A673 (cell line): ENCODE measurements around the gene CRADD. TPM values are rescaled to one million over a fixed set of nuclear protein-coding genes. Genes with fewer than 3 reads are reported as not detected.

Experiments used
- BruUV-seq: library from RNA; stranded (reverse); fragments of 400-500 nt; replicated peaks from 2 replicates; lab custom pipeline; 2021; lab: Mats Ljungman, UMichigan
- CTCF ChIA-PET: fragments of 300-600 bp; sonication (Branson Sonifier 250); formaldehyde crosslinking; loops from one replicate; lab custom pipeline; 2022; ENCODE audit warnings: antibody characterized with exemption; lab: Charles Lee
- POLR2A ChIA-PET: fragments of 300-600 bp; sonication (Branson Sonifier 250); formaldehyde crosslinking; loops from one replicate; lab custom pipeline; 2022; ENCODE audit warnings: antibody characterized with exemption; ENCODE audit not compliant: low non-redundant PET; lab: Charles Lee
- DNase-seq: peaks from one replicate; pipeline ENCODE4 v3.0.0-alpha.2; 2015; ENCODE audit warnings: low spot score
- H3K27ac ChIP-seq: fragments of 200-600 bp; sonication (generic); 2 replicates; pipeline ENCODE4 v1.5.1; 2016; ENCODE audit warnings: mixed run types, low read depth, mild to moderate bottlenecking, mixed read lengths, antibody characterized with exemption, low read length; ENCODE audit not compliant: poor library complexity, severe bottlenecking
- H3K27me3 ChIP-seq: fragments of 200-600 bp; sonication (generic); replicated peaks from 2 replicates; pipeline ENCODE4 v1.6.1; 2017; ENCODE audit warnings: mixed run types, low read depth, mild to moderate bottlenecking, mixed read lengths, antibody characterized with exemption, low read length; ENCODE audit not compliant: insufficient read depth, poor library complexity
- H3K36me3 ChIP-seq: fragments of 200-600 bp; sonication (generic); 2 replicates; pipeline ENCODE4 v1.6.1; 2016; ENCODE audit warnings: mixed run types, mild to moderate bottlenecking, mixed read lengths, antibody characterized with exemption, low read length; ENCODE audit not compliant: insufficient read depth, poor library complexity, severe bottlenecking
- H3K4me1 ChIP-seq: fragments of 200-600 bp; sonication (generic); 2 replicates; pipeline ENCODE4 v1.6.1; 2017; ENCODE audit warnings: mixed run types, mild to moderate bottlenecking, mixed read lengths, antibody characterized with exemption, low read length; ENCODE audit not compliant: insufficient read depth, poor library complexity, severe bottlenecking
- H3K4me3 ChIP-seq: fragments of 200-600 bp; sonication (generic); 2 replicates; pipeline ENCODE4 v1.5.1; 2016; ENCODE audit warnings: low read depth, mixed run types, mild to moderate bottlenecking, mixed read lengths, low read length; ENCODE audit not compliant: poor library complexity, severe bottlenecking
- H3K9me3 ChIP-seq: fragments of 200-600 bp; sonication (generic); 2 replicates; pipeline ENCODE4 v1.6.1; 2016; ENCODE audit warnings: mixed run types, low read depth, mild to moderate bottlenecking, mixed read lengths, antibody characterized with exemption, low read length; ENCODE audit not compliant: poor library complexity, severe bottlenecking
- EZH2 ChIP-seq: fragments of 200-600 bp; sonication (generic); IDR thresholded peaks from 2 replicates; pipeline ENCODE4 v1.6.1; 2017; ENCODE audit warnings: borderline replicate concordance, low read depth, mild to moderate bottlenecking, mixed read lengths, antibody characterized with exemption, low read length; ENCODE audit not compliant: poor library complexity, severe bottlenecking
- intact Hi-C: fragments of 100-400 bp; cut with micrococcal nuclease; formaldehyde crosslinking; loops from one replicate; pipeline ENCODE4 v1.10.0; 2022; ENCODE audit not compliant: unreplicated experiment
- total RNA-seq: library from RNA; stranded (reverse); gene quantifications from 2 replicates; pipeline ENCODE4 v1.2.3, GENCODE V29; 2021
- TF ChIP-seq, protein P1 (sequence below): fragments of 300-800, 200-600 bp; sonication (generic); conservative IDR thresholded peaks from 2 replicates; pipeline ENCODE4 v1.5.1; 2017; ENCODE audit warnings: low read depth, mild to moderate bottlenecking, antibody characterized with exemption, low read length, moderate library complexity, mixed read lengths

The CRADD gene
- total RNA-seq, 1 experiment from 2014 or later, result 9.1 TPM

DNA sequence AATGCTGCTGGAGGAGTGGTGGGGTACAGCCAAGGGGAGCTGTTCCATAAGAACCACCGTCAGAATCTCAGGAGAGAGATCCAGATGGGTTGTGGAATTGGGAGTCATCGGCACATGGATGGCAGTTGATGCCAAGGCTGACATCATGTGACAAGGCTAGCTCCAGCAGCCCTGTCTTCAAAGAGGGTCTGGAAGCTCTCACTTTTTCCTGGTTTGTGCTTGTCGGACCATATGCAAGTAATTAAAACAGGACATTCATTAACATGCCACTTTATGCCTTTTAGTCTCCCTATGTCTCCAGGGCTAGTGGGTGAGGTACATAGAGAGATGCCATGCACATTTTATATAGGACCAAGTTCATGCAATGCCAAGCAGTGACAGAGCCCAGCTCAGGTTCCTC is 211.8 kb downstream of the CRADD start:
- no TSS peak for BruUV-seq
- intact Hi-C loops, result no loop called here
- ChIA-PET POLR2A (no interaction called here), CTCF (no interaction called here)
- Histone ChIP-seq H3K27me3 (no peaks in the 10 kb centered on the region), H3K4me3 (no peak overlapping the region), H3K4me1 (no peaks in the 10 kb centered on the region), H3K36me3 (no peaks in the 10 kb centered on the region), H3K27ac (no peak overlapping the region), H3K9me3 (no peaks in the 10 kb centered on the region)
- no peak for DNase-seq
- no peak for TF ChIP-seq EZH2
- TF ChIP-seq, protein P1, sequence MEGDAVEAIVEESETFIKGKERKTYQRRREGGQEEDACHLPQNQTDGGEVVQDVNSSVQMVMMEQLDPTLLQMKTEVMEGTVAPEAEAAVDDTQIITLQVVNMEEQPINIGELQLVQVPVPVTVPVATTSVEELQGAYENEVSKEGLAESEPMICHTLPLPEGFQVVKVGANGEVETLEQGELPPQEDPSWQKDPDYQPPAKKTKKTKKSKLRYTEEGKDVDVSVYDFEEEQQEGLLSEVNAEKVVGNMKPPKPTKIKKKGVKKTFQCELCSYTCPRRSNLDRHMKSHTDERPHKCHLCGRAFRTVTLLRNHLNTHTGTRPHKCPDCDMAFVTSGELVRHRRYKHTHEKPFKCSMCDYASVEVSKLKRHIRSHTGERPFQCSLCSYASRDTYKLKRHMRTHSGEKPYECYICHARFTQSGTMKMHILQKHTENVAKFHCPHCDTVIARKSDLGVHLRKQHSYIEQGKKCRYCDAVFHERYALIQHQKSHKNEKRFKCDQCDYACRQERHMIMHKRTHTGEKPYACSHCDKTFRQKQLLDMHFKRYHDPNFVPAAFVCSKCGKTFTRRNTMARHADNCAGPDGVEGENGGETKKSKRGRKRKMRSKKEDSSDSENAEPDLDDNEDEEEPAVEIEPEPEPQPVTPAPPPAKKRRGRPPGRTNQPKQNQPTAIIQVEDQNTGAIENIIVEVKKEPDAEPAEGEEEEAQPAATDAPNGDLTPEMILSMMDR, result no peak

DNA sequence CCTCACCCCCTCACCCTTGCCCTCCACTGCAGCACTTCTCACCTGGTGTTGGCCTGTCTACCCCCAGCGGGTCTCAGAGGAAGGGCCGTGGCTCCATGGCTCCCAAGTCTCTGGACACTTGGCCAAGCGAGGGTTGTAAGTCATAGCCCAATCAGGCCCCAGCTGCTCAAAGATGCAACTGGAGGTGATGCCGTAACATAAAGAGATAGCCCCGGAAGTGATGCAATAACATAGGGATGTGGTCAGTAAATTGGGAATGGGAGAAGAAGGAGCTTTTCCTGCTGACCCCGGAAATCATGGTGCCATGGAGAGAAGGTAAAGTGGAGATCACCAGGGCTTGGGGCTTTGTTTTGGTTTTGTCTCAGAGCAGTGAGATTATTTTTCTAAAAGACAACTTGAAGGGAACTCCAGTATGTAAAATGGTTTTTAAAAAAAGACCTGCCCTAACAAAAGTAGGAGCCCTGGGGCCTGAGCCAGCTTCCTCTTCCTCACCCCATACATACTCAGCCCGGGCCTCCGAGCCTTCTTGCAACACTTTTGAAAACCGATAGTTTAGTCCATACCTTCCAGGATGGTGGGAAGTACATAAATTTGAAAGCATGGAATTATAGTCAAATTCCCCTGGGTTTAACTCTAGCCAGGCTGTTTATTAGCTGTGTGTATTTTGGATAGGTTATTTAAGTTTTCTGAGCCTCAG is 212.5 kb downstream of the CRADD start:
- Histone ChIP-seq H3K27me3 (no peaks in the 10 kb centered on the region), H3K27ac (no peak overlapping the region), H3K4me1 (no peaks in the 10 kb centered on the region), H3K9me3 (no peaks in the 10 kb centered on the region), H3K36me3 (no peaks in the 10 kb centered on the region), H3K4me3 (no peak overlapping the region)
- intact Hi-C loops, result no loop called here
- POLR2A ChIA-PET, result no interaction called here
- CTCF ChIA-PET, result no interaction called here
- no peak for DNase-seq
- BruUV-seq, result no TSS peak
- no peak for TF ChIP-seq EZH2
- TF ChIP-seq, protein P1, result no peak

DNA sequence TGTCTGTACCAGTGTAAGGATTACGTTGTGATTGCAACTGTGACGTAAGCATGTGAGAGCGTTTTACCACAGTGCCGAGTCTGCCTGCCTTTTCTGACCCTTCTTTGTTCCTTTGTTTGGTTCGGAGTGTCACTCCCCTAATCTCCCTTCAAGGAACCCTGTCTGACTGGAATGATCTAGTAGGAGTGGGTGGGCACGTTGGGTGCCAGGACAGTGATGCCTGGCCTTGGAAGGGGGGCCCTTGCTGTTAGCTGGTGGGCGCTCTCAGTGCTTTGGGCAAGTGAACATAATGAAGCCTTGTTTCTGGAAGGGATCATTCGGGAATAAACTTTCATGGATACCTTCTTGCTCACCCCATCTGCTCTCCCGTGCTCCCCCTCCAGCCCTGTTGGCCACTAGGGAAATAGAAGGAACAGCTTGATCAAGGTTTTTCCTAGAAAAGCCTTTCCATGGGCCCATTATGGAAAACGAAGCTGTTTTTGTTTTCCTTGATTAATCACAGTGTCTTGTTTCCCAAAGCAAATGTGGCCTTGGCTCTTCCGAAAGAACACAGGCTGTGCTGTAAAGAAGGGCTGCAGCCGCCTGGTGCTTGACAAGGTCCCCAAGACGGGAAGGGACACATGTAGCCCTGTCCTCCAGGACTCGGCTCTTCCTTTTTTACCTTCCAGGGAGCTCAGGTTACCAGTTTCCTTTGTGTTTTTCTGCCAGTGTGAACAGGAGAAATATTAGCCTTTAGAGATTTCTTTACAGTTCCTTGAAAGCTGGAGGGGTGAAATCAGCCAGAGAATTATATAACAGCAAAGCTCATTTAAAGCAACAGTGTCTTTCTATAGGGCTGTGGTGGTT is 215.5 kb downstream of the CRADD start:
- intact Hi-C loops, result no loop called here
- BruUV-seq, result no TSS peak
- ChIA-PET POLR2A (no interaction called here), CTCF (no interaction called here)
- H3K4me3 ChIP-seq, result no peak overlapping the region
- H3K27ac ChIP-seq, result no peak overlapping the region
- no peaks in the 10 kb centered on the region for H3K4me1 ChIP-seq
- no peaks in the 10 kb centered on the region for H3K27me3 ChIP-seq
- TF ChIP-seq EZH2, result no peak
- TF ChIP-seq, protein P1, result no peak
- no peaks in the 10 kb centered on the region for H3K36me3 ChIP-seq
- no peak for DNase-seq
- no peaks in the 10 kb centered on the region for H3K9me3 ChIP-seq
